ENCODE data around the gene HSD17B2.

HSD17B2 gene

DNA sequence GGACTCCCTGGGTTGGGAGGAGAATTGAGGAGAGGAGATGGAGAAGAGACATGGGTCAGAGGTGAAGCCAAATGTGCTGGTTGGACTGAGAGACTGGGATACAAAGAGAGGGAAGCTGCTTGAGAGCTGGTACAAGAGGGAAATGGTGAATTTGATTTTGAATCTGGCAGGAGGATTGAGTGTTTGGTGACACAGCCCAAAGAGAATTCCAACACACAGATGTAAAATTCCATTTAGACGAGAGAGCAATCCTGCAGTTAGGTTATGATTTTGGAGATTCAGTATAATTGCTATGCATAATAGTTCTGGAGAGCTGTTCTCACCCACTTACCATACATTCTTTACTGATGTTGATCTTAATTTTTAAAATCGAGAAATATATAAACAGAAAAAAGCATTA, 57.7 kb downstream of the HSD17B2 start:
- TF ChIP-seq GATA3 (IDR thresholded peaks at IDR 0.05; ENCODE audit: low read depth, low read length) (no peak), GATA2 (IDR thresholded peaks at IDR 0.05; ENCODE audit: low read depth, low read length) (no peak)

DNA sequence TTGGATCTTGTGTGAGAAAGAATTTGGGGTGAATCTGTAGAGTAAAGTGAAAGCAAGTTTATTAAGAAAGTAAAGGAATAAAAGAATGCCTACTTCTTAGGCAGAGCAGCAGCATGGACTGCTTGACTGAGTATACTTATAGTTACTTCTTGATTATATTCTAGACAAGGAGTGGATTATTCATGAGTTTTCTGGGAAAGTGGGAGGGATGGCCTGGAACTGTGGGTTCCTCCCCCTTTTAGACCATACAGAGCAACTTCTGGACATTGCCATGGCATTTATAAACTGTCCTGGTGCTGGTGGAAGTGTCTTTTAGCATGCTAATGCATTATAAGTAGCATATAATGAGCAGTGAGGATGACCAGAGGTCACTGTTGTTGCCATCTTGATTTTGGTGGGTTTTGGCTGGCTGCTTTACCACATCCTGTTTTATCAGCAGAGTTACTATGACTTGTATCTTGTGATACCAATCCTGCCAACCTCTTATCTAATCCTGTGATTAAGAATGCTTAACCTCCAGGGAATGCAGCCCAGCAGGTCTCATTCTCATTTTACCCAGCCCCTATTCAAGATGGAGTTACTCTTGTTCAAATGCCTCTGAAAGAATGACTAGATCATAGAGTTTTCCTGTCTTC, 58.7 kb downstream of the HSD17B2 start:
- TF ChIP-seq GATA2 (IDR thresholded peaks at IDR 0.05; ENCODE audit: low read depth, low read length): no peak
- no peak for TF ChIP-seq GATA3 (IDR thresholded peaks at IDR 0.05; ENCODE audit: low read depth, low read length)

DNA sequence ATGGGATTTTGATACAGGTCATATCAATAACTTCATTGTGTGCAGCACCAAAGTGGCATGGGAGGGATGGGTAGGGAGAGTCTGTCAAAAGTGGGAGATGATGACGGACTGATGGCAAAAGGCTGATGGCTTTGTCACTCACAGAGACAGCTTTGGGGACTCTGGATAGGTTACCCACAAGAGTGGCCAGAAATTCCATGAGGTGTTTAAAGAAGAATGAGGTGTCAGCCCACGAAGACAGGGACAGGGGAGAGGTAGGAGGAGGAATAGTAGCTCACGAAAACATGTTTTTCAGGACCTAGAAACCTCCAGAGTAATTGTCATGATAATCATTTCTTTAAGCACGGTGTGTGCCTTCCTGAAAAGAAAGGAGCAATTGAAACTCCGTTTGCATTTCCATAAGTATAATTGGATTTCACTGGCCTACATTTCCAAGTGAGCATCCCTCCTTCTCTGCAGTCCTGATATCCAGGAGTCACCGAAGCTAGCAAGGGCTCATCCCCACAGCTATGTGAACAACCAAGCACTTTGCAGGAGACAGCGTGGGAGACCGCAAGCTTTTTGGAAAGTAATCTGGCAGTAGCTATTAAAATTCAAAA, 60.0 kb downstream of the HSD17B2 start:
- TF ChIP-seq GATA2 (IDR thresholded peaks at IDR 0.05; ENCODE audit: low read depth, low read length) (no peak), GATA3 (IDR thresholded peaks at IDR 0.05; ENCODE audit: low read depth, low read length) (no peak)

DNA sequence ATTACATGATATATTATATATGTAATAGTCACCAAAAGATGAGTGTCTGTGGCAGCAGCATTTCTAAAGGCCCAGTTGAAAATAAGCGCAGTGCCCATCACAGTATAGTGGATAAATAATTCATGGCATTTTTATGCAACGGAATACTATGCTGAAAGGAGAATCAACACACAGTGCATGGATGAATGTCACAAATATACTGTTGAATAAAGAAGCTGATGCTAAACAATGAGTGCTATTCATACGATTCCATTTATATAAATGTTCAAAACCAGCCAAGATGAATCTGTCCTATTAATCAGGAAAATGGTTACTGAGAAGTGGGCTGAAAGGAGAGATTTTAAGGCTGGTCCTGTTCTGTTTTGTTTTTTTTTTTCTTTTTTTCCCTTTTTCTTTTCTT, 61.6 kb downstream of the HSD17B2 start:
- TF ChIP-seq GATA3 (IDR thresholded peaks at IDR 0.05; ENCODE audit: low read depth, low read length): no peak
- no peak for TF ChIP-seq GATA2 (IDR thresholded peaks at IDR 0.05; ENCODE audit: low read depth, low read length)

DNA sequence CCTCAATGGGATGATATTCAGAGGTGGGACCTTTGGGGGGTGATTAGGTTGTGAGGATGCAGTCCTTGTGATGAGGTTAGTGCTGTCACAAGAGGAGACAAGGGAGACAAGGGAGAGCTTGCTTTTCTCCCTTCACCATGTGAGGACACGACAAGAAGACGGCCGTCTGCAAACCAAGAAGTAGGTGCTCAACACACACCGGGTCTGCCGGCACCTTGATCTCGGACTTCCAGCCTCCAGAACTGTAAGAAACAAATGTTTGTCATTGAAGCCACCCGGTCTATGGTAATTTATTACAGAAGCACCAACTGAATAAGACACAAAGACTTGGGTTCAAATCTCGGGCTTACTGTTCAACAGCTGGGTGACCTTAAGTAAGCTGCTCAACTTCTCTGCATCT, 70.1 kb downstream of the HSD17B2 start:
- TF ChIP-seq GATA2 (IDR thresholded peaks at IDR 0.05; ENCODE audit: low read depth, low read length) (no peak), GATA3 (IDR thresholded peaks at IDR 0.05; ENCODE audit: low read depth, low read length) (no peak)

DNA sequence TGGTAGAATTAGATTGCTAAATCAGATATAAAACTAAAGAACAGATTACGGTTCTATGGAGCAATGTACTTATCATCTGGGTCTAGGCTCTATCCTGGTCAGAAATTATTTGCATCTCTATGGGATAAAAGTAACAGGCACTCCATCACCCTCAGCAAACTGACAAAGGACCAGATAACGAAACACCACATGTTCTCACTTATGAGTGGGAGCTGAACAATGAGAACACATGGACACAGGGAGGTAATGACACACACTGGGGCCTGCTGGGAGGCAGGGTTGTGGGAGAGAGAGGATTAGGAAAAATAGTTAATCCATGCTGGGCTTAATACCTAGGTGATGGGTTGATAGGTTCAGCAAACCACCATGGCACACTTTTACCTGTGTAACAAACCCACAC, 73.0 kb downstream of the HSD17B2 start:
- no peak for TF ChIP-seq GATA2 (IDR thresholded peaks at IDR 0.05; ENCODE audit: low read depth, low read length)
- TF ChIP-seq GATA3 (IDR thresholded peaks at IDR 0.05; ENCODE audit: low read depth, low read length): no peak

DNA sequence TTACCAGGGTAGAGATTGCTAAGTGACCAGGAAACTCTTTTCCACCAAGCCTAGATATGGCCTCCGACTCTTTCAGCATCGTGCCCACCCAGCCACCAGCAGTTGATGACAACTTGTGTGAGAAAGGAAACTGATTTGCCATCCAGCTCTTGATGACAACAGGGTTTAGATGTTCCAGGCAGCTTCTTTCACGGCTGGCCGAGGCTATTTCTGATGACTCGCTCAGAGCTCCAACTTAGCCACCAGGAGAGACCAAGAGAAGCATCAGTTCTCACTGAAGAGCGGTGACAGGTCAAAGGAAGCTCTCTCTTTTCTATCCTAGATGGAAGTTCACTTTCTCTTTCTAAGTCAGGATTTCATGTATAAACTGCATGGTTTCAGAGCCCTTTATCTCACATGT, 73.7 kb downstream of the HSD17B2 start:
- no peak for TF ChIP-seq GATA2 (IDR thresholded peaks at IDR 0.05; ENCODE audit: low read depth, low read length)
- TF ChIP-seq GATA3 (IDR thresholded peaks at IDR 0.05; ENCODE audit: low read depth, low read length): no peak

DNA sequence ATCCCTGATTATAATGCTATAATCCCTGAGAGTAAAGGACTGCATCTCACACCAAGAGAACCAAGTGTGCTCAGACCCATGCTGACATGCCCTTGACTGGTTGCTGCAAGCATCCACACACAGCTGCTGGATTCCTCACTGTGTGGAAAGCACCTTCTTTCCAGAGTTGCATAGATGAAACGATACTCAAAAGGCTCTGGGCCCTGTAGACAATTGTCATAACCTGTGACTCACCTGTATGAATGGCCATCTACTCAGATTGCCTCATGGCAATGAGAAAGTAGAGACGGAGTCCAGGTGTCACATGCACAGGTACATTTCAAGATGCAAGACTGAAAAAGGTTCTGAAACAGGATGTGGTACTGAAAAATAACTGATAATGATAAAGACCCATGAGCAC, 76.9 kb downstream of the HSD17B2 start:
- TF ChIP-seq GATA3 (IDR thresholded peaks at IDR 0.05; ENCODE audit: low read depth, low read length): no peak
- TF ChIP-seq GATA2 (IDR thresholded peaks at IDR 0.05; ENCODE audit: low read depth, low read length): no peak

DNA sequence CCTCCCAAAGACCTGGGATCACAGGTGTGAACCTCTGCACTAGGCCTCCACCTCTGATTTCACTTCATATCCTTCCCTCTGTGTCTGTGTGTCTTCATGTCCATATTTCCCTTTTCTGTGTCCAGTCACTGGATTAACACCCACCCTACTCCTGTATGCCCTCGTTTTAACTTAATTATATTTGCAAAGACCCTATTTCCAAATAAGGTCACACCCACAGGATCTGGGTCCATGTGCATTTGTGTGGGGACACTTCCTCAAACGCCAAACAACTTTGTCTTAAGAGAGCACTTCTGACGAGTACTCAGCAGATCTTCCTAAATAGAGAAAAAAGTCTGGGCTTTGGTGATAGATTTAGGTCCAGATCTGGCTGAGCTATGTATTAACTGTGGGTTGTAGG, 78.7 kb downstream of the HSD17B2 start:
- no peak for TF ChIP-seq GATA3 (IDR thresholded peaks at IDR 0.05; ENCODE audit: low read depth, low read length)
- TF ChIP-seq GATA2 (IDR thresholded peaks at IDR 0.05; ENCODE audit: low read depth, low read length): no peak

DNA sequence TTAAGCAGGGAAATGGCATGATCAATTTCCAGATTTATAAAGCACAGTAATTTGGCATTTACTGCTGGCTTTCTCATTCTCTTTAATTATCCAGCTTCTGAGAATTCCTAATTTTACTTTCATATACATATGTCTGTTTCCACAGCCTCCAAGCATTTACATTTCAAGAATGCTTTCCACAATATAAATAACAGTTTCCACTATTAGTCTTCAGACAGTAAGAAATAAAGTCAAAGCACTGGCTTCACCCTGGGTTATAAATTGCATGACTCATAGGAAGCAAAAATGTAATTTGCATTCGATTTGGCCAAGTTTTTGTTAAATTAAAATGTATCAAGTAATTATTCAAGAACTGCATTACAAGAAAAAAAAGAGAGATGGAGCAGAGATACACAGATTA, 81.5 kb downstream of the HSD17B2 start:
- no peak for TF ChIP-seq GATA2 (IDR thresholded peaks at IDR 0.05; ENCODE audit: low read depth, low read length)

DNA sequence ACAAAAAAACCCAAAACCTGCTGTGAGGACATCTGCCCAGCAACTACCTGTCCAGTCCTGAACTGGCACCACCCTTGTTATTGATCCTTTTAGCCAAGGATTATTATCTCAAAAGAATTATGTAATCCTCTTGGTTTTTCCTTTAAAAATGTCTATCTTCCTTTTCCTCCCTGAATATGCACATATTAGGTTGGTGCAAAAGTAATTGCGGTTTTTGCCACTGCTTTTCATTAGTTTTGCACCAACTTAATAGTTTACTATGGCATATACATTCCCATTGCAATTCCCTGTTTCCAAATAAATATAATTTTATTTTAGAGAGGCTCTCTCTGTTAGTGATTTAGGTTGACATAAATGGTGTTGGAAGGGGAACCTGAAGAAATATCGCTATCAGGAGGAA, 83.7 kb downstream of the HSD17B2 start:
- TF ChIP-seq GATA2 (IDR thresholded peaks at IDR 0.05; ENCODE audit: low read depth, low read length) (no peak), GATA3 (IDR thresholded peaks at IDR 0.05; ENCODE audit: low read depth, low read length) (no peak)

DNA sequence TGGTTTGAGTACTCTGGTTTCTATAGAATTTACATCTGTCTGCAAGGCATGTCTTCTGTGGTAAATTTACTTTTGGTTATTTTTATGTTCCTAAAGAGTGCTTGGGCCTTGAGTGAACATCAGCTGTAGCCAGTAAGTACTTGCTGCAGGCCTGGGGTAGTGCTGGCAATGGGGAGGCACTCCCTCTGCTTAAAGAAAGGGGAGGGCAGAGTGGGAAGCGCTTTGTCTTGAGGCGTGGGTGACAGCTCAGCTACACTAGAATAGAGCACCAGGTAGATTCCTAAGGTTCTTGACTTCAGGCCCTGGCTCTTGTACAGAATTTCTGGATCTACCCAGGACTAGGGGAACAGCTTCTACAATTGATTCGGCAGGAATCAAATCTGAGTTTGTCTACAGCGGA, 84.4 kb downstream of the HSD17B2 start:
- TF ChIP-seq GATA3 (IDR thresholded peaks at IDR 0.05; ENCODE audit: low read depth, low read length) (no peak), GATA2 (IDR thresholded peaks at IDR 0.05; ENCODE audit: low read depth, low read length) (no peak)

DNA sequence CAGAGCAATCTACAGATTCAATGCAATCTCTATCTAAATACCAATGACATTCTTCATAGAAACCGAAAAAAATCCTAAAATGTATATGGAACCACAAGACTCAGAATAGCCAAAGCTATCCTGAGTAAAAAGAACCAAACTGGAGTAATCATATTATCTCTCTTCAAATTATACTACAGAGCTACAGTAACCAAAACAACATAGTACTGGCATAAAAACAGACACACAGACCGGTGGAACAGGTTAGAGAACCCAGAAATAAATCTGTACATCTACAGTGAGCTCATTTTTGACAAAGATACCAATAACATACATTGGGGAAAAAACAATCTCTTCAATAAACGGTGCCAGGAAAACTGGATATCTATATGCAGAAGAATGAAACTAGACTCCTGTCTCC, 89.6 kb downstream of the HSD17B2 start:
- TF ChIP-seq GATA2 (IDR thresholded peaks at IDR 0.05; ENCODE audit: low read depth, low read length) (no peak), GATA3 (IDR thresholded peaks at IDR 0.05; ENCODE audit: low read depth, low read length) (no peak)

DNA sequence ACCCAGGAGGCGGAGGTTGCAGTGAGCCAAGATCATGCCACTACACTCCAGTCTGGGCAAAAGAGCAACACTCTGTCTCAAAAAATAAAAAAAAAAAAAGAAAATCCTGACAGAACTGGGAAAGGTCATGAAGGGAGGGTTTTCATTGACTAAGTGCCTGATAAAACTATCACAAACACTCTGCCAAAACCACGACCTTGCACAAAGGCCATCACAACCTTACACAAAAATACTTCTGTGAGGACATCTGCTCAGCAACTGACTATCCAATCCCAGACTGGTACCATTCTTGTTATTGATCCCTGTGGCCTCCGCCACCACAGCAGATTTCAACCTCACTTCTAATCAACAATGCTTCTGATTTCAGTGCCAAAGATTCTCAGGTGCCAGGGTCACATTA, 94.8 kb downstream of the HSD17B2 start:
- TF ChIP-seq GATA3 (IDR thresholded peaks at IDR 0.05; ENCODE audit: low read depth, low read length) (no peak), GATA2 (IDR thresholded peaks at IDR 0.05; ENCODE audit: low read depth, low read length) (no peak)

DNA sequence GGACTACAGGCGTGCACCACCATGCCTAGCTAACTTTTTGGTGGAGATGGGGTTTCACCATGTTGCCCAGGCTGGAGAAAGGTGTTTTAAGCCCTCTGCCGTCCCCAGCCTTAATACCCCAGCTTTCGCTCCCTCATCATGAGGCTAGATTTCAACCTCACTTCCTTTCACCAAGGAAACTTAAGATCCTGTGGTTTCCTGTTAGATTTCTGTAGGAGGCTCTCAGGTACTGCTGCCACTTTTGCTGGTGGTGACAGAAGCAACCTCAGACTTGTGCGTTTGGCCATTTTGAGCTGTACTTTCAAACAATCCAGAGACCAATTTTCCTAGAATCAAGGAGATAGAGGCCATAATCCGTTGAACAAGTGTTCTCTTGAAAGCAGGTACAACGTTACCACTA, 98.7 kb downstream of the HSD17B2 start:
- TF ChIP-seq GATA2 (IDR thresholded peaks at IDR 0.05; ENCODE audit: low read depth, low read length) (no peak), GATA3 (IDR thresholded peaks at IDR 0.05; ENCODE audit: low read depth, low read length) (no peak)

DNA sequence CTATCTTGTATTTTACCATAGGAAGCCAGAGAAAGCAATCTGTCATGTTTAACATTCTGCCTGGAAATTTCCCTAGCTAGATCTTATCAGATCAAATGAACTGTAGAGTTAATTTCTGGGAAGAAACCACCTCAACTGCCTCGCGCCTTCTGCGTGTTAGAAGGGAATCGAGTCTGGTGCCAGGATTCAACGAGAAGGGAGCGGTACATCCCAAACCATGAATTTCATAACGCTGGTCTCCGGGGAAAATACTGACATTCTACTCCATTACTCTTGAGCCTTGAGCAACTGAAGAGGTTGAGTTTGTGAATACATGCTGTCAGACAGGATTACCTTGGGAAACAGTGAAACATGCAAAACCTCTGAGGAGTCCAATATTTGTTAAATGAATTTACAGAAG, 99.8 kb downstream of the HSD17B2 start:
- TF ChIP-seq GATA3 (IDR thresholded peaks at IDR 0.05; ENCODE audit: low read depth, low read length) (no peak), GATA2 (IDR thresholded peaks at IDR 0.05; ENCODE audit: low read depth, low read length) (no peak)
